ENCODE data around the gene IQGAP3. TPM values are rescaled to one million over a fixed set of nuclear protein-coding genes. Genes with fewer than 3 reads are reported as not detected.

IQGAP3 gene
- total RNA-seq, 1 experiment from 2014 or later, result 25.6 TPM

GRCh38 chr1:156598731-156599432 lies 26.5 kb upstream of the IQGAP3 start:
- TF ChIP-seq REST (IDR thresholded peaks at IDR 0.05; ENCODE audit: insufficient read depth in 1 of 2, low read depth in 2 of 2, low read length in 1 of 2) (no peak), TCF7L2 (IDR thresholded peaks at IDR 0.05; ENCODE audit: low read depth, low read length) (no peak), SIN3A (IDR thresholded peaks at IDR 0.05; ENCODE audit: borderline replicate concordance, insufficient read depth, low read depth, low read length) (no peak), CTCF (IDR thresholded peaks at IDR 0.05) (no peak), POLR2AphosphoS5 (IDR thresholded peaks at IDR 0.05; ENCODE audit: low read depth, low read length) (no peak)
- in situ Hi-C loops (cut with HindIII; ENCODE audit: low pct_unique_long_range_greater_than_20kb, low sequenced_read_pairs) (no loop called here), intact Hi-C loops (cut with micrococcal nuclease; ENCODE audit: unreplicated experiment) (no loop called here)
- ChIA-PET CTCF (interaction anchor here (0.6 kb wide), 1 partner anchor 107 kb away, joined by 5 read pairs; the partner anchor contains the start of gene CRABP2), POLR2A (interaction anchor here (0.6 to 1.4 kb wide), 2 partner anchors 8 to 98 kb away, joined by 4 read pairs; partner anchors contain the start of gene NAXE)
- peaks cover 21% of the 10 kb centered on the region for H3K36me3 ChIP-seq (ENCODE audit: control insufficient read depth, insufficient read depth, low read length)
- no peaks in the 10 kb centered on the region for H3K9me3 ChIP-seq (ENCODE audit: control insufficient read depth, insufficient read depth, low read depth, low read length)
- ATAC-seq, result no peak
- no peak for DNase-seq (ENCODE audit: low read depth, low spot score)
- peaks cover 9% of the 10 kb centered on the region for H3K4me1 ChIP-seq (ENCODE audit: control insufficient read depth, insufficient read depth, low read length)
- H3K4me3 ChIP-seq (ENCODE audit: low read depth in 2 of 2, low read length in 2 of 2), result no peak overlapping the region
- H3K27ac ChIP-seq (ENCODE audit: low read length), result no peak overlapping the region
- H3K27me3 ChIP-seq (ENCODE audit: control insufficient read depth, insufficient read depth, low read length), result no peaks in the 10 kb centered on the region
- no TSS peak for BruUV-seq (replicated peaks)

- ChIA-PET POLR2A (interaction anchor here (0.6 kb wide), 1 partner anchor 97 kb away, joined by 4 read pairs; no protein-coding TSS in a partner anchor), CTCF (no interaction called here)
- peaks cover 13% of the 10 kb centered on the region for H3K4me1 ChIP-seq (ENCODE audit: control insufficient read depth, insufficient read depth, low read length)
- in situ Hi-C loops (cut with HindIII; ENCODE audit: low pct_unique_long_range_greater_than_20kb, low sequenced_read_pairs), result no loop called here
- intact Hi-C loops (cut with micrococcal nuclease; ENCODE audit: unreplicated experiment), result no loop called here
- peaks cover 22% of the 10 kb centered on the region for H3K36me3 ChIP-seq (ENCODE audit: control insufficient read depth, insufficient read depth, low read length)
- no peaks in the 10 kb centered on the region for H3K27me3 ChIP-seq (ENCODE audit: control insufficient read depth, insufficient read depth, low read length)
- DNase-seq (ENCODE audit: low read depth, low spot score) (no peak), ATAC-seq (no peak)
- H3K9me3 ChIP-seq (ENCODE audit: control insufficient read depth, insufficient read depth, low read depth, low read length), result no peaks in the 10 kb centered on the region
- no peak overlapping the region for H3K4me3 ChIP-seq (ENCODE audit: low read depth in 2 of 2, low read length in 2 of 2)
- no TSS peak for BruUV-seq (replicated peaks)
- no peak for TF ChIP-seq CTCF (IDR thresholded peaks at IDR 0.05)
- no peak for TF ChIP-seq REST (IDR thresholded peaks at IDR 0.05; ENCODE audit: insufficient read depth in 1 of 2, low read depth in 2 of 2, low read length in 1 of 2)
- no peak for TF ChIP-seq POLR2AphosphoS5 (IDR thresholded peaks at IDR 0.05; ENCODE audit: low read depth, low read length)
- TF ChIP-seq TCF7L2 (IDR thresholded peaks at IDR 0.05; ENCODE audit: low read depth, low read length), result no peak
- no peak overlapping the region for H3K27ac ChIP-seq (ENCODE audit: low read length)
Measured at GRCh38 chr1:156598125-156598524, 25.8 kb upstream of the IQGAP3 start.
